Measurements from ENCODE around the gene ABCB4.

DNA sequence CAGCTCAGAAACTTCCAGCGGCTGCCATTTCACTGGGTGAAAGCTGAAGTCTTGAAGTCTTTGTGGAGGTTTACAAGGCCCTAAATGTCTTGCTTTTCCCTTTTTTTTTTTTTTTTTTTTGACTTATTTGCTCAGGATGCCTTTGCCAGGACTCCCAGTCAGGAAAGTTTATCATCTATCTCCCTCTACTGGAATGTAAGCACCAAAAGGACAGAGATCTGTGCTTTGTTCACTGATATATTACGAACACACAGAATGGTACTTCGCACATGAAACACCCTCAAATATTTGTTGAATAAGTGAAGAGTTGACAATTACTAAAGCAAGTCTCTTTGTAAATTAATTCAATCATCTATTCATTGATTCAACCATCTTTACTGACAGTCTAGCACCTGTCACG, 23.2 kb downstream of the ABCB4 start:
- TF ChIP-seq POLR2A (IDR thresholded peaks at IDR 0.05; ENCODE audit: low read depth, low read length), result no peak
- TF ChIP-seq TAF1 (IDR thresholded peaks at IDR 0.05; ENCODE audit: borderline replicate concordance, low read depth, low read length), result no peak
